CD4-positive, alpha-beta T cell treated with Interleukin-2 at 100 ng/mL for 4 hours (primary cell): Measurements from ENCODE around the gene SIMC1.

Experiments used
- DNase-seq: peaks from one replicate; pipeline ENCODE4 v3.0.0-alpha.2; 2020; ENCODE audit warnings: low spot score

Gene SIMC1

GRCh38 chr5:176389135-176390123, 151.2 kb downstream of the SIMC1 start:
- no peak for DNase-seq

- DNase-seq, result no peak
These were observed 153.3 kb downstream of the SIMC1 start for GRCh38 chr5:176391479-176391878.

GRCh38 chr5:176391999-176392398, 153.8 kb downstream of the SIMC1 start:
- no peak for DNase-seq

- DNase-seq, result no peak
These were observed 154.3 kb downstream of the SIMC1 start for GRCh38 chr5:176392526-176392925.

- no peak for DNase-seq
These were observed 155.9 kb downstream of the SIMC1 start for GRCh38 chr5:176394096-176394495.

GRCh38 chr5:176394881-176395675, 156.9 kb downstream of the SIMC1 start:
- no peak for DNase-seq
